Chondrocyte (in vitro differentiated cells): Measurements from ENCODE around the gene S100A13. TPM values are rescaled to one million over a fixed set of nuclear protein-coding genes. Genes with fewer than 3 reads are reported as not detected.
A peak's percentile ranks its signal among the peaks of the same experiment; 100 is the strongest.

Experiments
- DNase-seq: peaks from one replicate; pipeline ENCODE4 v3.0.0; 2021; ENCODE audit warnings: mixed read lengths, low spot score
- H3K27ac Mint-ChIP-seq: one replicate; pipeline ENCODE4 v1.8.0; 2021; ENCODE audit warnings: mild to moderate bottlenecking, moderate library complexity, mixed read lengths; ENCODE audit not compliant: unreplicated experiment
- H3K27me3 Mint-ChIP-seq: 2 replicates; pipeline ENCODE4 v1.8.0; 2021; ENCODE audit warnings: low read depth, mixed read lengths
- H3K36me3 Mint-ChIP-seq: 2 replicates; pipeline ENCODE4 v1.8.0; 2021; ENCODE audit warnings: low read depth, mixed read lengths
- H3K4me1 Mint-ChIP-seq: 2 replicates; pipeline ENCODE4 v1.8.0; 2021; ENCODE audit warnings: low read depth, mild to moderate bottlenecking, mixed read lengths
- H3K4me3 Mint-ChIP-seq: one replicate; pipeline ENCODE4 v1.8.0; 2021; ENCODE audit warnings: mild to moderate bottlenecking, moderate library complexity, mixed read lengths; ENCODE audit not compliant: unreplicated experiment
- H3K9me3 Mint-ChIP-seq: 2 replicates; pipeline ENCODE4 v1.8.0; 2021; ENCODE audit warnings: low read depth, mixed read lengths
- total RNA-seq: library from RNA; stranded (reverse); gene quantifications from 3 replicates; pipeline ENCODE4 v1.2.1, GENCODE V29; 2021
- TF ChIP-seq, protein P1 (sequence below): fragments of 200-600 bp; sonication (generic); IDR thresholded peaks from 2 replicates; pipeline ENCODE4 v1.5.0; 2021; ENCODE audit warnings: antibody characterized with exemption, mild to moderate bottlenecking, moderate library complexity

The S100A13 gene
- total RNA-seq, 1 donor from 2014 or later, result 113 TPM

DNA sequence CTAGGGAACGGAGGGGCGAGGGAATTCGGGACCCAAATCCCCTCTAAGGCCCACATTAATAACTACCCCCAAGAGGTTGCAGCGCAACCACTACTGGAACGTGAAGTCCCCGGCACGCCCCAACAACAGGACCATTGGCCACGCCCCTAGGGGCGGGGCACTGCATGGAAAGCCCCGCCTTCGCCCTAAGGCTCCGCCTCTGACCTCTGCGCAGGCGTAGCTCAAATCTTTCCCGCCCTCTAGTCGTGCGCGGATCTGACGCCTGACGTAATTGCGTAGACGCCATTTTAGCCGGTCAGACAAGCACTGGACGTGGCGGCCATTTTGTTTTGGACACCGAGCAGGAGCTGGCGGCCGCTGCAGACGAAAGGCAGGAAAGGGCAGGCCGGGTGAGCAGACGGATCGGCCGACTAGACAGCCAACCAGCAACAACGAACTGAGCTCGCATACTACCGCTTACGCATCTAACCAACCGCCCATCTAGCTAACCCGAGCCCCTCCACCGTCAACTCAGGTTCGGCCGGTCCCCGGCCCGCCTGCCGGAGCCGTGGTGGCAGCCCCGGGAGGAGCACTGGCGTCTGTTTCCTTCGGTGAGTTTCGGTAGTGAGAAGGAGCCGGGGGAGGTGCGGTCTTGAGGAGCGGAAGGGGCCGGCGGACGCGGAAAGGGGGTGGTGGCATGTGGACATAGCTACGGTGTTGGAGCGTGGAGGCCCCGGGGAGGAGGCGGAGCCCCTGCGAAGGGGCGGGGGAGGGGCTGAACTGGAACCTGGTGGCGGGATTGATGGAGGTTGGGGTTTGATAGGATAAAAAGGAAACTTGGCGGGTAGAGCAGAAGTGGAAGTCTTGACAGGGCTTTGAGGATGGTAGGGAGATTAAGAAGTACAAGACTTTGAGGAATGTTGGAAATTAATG, 6.7 kb upstream of the S100A13 start, which contains the start of gene CHTOP:
TSS of gene CHTOP (plus strand) at position 313 of the 912 bp plus-strand sequence. CDS start 2,523 bp downstream, outside the sequence.
- Mint-ChIP-seq H3K9me3 (no peaks in the 10 kb centered on the region), H3K36me3 (peaks cover 20% of the 10 kb centered on the region), H3K27ac (peak within 1 kb of the TSS; percentile 100), H3K4me1 (peaks cover 61% of the 10 kb centered on the region), H3K4me3 (peak within 1 kb of the TSS; percentile 99), H3K27me3 (no peaks in the 10 kb centered on the region)
- TF ChIP-seq, protein P1, sequence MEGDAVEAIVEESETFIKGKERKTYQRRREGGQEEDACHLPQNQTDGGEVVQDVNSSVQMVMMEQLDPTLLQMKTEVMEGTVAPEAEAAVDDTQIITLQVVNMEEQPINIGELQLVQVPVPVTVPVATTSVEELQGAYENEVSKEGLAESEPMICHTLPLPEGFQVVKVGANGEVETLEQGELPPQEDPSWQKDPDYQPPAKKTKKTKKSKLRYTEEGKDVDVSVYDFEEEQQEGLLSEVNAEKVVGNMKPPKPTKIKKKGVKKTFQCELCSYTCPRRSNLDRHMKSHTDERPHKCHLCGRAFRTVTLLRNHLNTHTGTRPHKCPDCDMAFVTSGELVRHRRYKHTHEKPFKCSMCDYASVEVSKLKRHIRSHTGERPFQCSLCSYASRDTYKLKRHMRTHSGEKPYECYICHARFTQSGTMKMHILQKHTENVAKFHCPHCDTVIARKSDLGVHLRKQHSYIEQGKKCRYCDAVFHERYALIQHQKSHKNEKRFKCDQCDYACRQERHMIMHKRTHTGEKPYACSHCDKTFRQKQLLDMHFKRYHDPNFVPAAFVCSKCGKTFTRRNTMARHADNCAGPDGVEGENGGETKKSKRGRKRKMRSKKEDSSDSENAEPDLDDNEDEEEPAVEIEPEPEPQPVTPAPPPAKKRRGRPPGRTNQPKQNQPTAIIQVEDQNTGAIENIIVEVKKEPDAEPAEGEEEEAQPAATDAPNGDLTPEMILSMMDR, result peak; percentile 10
- peak; percentile 98 for DNase-seq

DNA sequence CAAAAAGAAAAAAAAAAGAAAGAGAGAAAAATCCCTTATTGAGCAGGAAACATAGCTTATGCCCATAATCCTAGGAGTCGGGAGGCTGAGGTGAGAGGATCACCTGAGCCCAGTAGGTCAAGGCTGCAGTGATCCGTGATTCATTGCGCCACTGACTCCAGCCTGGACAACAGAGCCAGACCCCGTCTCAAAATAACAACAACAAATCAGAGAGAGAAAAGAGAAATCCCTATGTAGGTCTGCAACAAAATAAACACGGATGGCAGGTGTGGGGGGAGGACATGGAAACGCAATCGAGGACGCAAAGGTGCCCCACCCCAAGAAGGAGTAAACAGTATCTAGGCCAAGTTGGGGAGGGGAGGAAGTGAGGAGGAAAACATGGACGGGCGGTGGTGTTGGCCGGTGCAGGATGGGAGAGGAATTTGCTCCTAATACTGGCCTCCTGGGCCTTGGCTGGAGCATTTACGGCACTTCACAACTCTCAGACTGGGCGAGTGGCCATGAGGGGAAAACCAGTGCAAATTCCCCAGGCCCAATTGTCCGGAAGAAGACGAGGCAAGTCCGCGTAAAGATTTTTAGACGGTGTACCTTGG, 6.0 kb upstream of the S100A13 start:
- peaks cover 18% of the 10 kb centered on the region for H3K36me3 Mint-ChIP-seq
- peak overlapping the region; percentile 99 for H3K4me3 Mint-ChIP-seq
- H3K27ac Mint-ChIP-seq, result peak overlapping the region; percentile 100
- no peaks in the 10 kb centered on the region for H3K9me3 Mint-ChIP-seq
- peak; percentile 42 for DNase-seq
- TF ChIP-seq, protein P1, result no peak
- H3K4me1 Mint-ChIP-seq, result peaks cover 64% of the 10 kb centered on the region
- no peaks in the 10 kb centered on the region for H3K27me3 Mint-ChIP-seq

DNA sequence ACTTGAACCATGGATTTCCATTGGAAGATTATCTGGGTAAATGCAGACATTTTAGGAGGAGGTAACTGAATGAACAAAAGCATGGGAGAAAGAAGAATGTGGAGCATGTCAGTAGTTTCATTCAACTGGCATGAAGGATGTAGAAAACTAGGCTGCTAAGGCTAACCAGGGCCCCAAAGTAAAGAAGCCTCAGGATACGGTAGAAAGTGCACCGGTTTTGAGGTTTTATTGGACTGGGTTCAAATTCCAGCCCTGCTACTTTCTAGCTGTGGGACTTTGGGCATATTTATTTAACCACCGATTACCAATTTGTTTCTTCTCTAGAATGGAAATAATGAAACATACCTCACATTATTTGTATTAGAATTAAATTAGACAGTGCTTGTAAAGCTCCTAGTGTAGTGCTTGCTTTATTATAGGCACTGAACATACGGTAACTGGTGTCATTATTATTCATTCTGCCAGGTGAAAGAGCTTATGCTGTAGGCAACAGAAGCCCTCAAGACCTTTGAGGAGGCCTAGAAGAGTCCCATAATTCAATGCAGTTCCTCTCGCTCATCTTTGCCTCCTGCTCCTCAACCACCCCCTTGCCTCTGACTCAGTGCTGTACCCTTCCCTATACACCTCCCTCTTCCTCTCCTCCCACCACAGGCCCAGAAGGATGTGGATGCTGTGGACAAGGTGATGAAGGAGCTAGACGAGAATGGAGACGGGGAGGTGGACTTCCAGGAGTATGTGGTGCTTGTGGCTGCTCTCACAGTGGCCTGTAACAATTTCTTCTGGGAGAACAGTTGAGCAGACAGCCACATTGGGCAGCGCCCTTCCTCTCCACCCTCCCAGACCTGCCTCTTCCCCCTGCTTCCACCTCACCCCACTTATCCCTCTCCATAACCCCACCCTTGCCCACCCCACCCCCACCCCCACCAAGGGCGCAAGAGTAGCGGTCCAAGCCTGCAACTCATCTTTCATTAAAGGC, 4.0 kb upstream of the S100A13 start:
- peaks cover 71% of the 10 kb centered on the region for H3K4me1 Mint-ChIP-seq
- no peak overlapping the region for H3K4me3 Mint-ChIP-seq
- TF ChIP-seq, protein P1, result no peak
- no peaks in the 10 kb centered on the region for H3K9me3 Mint-ChIP-seq
- DNase-seq, result peak; percentile 30
- peak overlapping the region; percentile 76 for H3K27ac Mint-ChIP-seq
- no peaks in the 10 kb centered on the region for H3K27me3 Mint-ChIP-seq
- H3K36me3 Mint-ChIP-seq, result peaks cover 5% of the 10 kb centered on the region

DNA sequence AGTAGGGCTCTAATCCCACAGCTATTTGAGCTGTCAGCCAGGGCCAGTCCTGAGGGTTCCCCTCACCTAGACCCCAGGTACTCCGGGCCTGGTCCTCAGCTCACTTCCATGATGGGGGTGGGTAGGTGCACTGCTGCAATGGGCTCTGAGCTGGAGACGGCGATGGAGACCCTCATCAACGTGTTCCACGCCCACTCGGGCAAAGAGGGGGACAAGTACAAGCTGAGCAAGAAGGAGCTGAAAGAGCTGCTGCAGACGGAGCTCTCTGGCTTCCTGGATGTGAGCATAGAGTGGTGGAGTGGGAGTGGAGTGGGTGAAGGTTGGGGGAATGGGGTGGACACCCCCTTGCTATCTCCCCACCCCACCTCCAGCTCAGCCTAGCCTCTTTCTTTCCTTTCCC, 3.1 kb upstream of the S100A13 start:
- peaks cover 4% of the 10 kb centered on the region for H3K36me3 Mint-ChIP-seq
- no peaks in the 10 kb centered on the region for H3K9me3 Mint-ChIP-seq
- peak; percentile 77 for DNase-seq
- TF ChIP-seq, protein P1, result no peak
- no peaks in the 10 kb centered on the region for H3K27me3 Mint-ChIP-seq
- peak overlapping the region; percentile 81 for H3K27ac Mint-ChIP-seq
- peaks cover 76% of the 10 kb centered on the region for H3K4me1 Mint-ChIP-seq
- H3K4me3 Mint-ChIP-seq, result no peak overlapping the region
